SH-SY5Y (cell line): ENCODE measurements around the gene WDR5.

Experiments used
- GATA2 ChIP-seq: IDR thresholded peaks from 2 replicates; pipeline ENCODE4 v1.6.1; 2011; ENCODE audit warnings: mild to moderate bottlenecking, low read depth, low read length
- GATA3 ChIP-seq: IDR thresholded peaks from 2 replicates; pipeline ENCODE4 v1.6.1; 2011; ENCODE audit warnings: low read depth, mild to moderate bottlenecking, low read length, moderate library complexity

DNA sequence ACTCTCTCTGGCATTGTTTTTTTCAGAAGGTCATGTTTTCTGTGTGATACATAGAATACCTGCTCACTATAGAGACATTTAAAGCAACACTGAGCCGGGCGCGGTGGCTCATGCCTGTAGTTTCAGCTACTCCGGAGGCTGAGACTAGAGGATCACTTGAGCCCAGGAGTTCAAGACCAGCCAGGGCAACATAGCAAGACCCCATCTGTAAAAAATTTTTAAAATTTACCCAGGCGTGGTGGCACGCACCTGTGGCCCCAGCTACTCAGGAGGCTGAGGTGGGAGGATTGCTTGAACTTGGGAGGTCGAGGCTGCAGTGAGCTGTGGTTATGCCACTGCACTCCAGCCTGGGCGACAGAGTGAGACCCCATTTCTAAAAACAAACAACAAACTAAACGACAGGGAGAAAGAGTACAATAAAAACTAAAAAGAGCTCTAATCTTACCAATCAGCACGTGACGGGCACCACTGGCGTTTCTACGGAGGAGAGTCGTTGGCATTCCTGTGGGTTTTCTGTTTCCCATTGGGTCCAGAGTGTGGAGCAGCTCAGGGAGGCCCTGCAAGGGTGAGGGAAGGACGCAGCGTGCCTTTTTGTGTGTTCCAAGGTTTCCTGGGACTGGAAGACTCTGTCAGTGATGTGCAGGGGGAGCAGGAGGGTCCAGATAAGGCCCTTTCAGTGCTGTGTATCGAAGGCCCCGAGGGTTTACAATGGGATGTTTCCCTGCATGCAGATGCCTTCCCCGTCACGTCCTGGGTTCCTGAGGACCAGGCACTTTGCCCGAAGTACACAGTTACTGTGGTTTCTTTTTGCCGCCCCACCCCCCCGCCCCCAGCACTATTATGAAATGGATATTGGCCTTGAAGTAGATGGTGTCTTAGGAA, 35.7 kb downstream of the WDR5 start:
- TF ChIP-seq GATA2 (no peak), GATA3 (no peak)
